ENCODE measurements around the gene CAMTA1.

- no peak for TF ChIP-seq CTCF (conservative IDR thresholded peaks at IDR 0.05; ENCODE audit: low read depth, low read length)
- no peak for TF ChIP-seq EZH2 (IDR thresholded peaks at IDR 0.05; ENCODE audit: borderline replicate concordance, low read depth, low read length, poor library complexity, severe bottlenecking)
Observed at GRCh38 chr1:6874298-6874697, 89.0 kb downstream of the CAMTA1 start.

Data from A673 (cell line).